Lung (tissue), 12 donors: Measurements from ENCODE around the gene MTUS2. TPM values are rescaled to one million over a fixed set of nuclear protein-coding genes. Genes with fewer than 3 reads are reported as not detected.
A peak's percentile ranks its signal among the peaks of the same experiment; 100 is the strongest.

Experiments
- ATAC-seq: fragments of 200-7000 bp; cut with Tn5 transposase; one replicate; pipeline ENCODE4 v1.9.1; 2020; ENCODE audit warnings: moderate number of reproducible peaks; ENCODE audit not compliant: insufficient read depth, low FRiP score
- DNase-seq, 3 donors: peaks; one replicate each; pipeline ENCODE4 v3.0.0-alpha.2; 2013 to 2017
- H3K27ac ChIP-seq, 2 donors: one replicate each; pipeline ENCODE4 v1.5.1; 2013; ENCODE audit warnings: mild to moderate bottlenecking in 2 of 2, moderate library complexity in 2 of 2, control low read depth in 1 of 2, inconsistent platforms in 1 of 2, low read depth in 1 of 2, low read length in 1 of 2
- H3K27me3 ChIP-seq, 3 donors: one replicate each; pipeline ENCODE4 v1.5.1; 2013; ENCODE audit warnings: low read length in 2 of 3; ENCODE audit not compliant: control insufficient read depth in 3 of 3, insufficient read depth in 3 of 3
- H3K36me3 ChIP-seq, 4 donors: one replicate each; pipeline ENCODE4 v1.5.1; 2013; ENCODE audit warnings: low read length in 4 of 4, mild to moderate bottlenecking in 1 of 4, moderate library complexity in 1 of 4; ENCODE audit not compliant: control insufficient read depth in 4 of 4, insufficient read depth in 4 of 4
- H3K4me1 ChIP-seq, 5 donors: one replicate each; pipeline ENCODE4 v1.5.1; 2013; ENCODE audit warnings: low read length in 5 of 5, mild to moderate bottlenecking in 2 of 5, moderate library complexity in 1 of 5; ENCODE audit not compliant: control insufficient read depth in 5 of 5, insufficient read depth in 5 of 5
- H3K4me3 ChIP-seq: one replicate; pipeline ENCODE4 v1.5.1; 2013; ENCODE audit warnings: mild to moderate bottlenecking, control low read depth, moderate library complexity
- H3K9ac ChIP-seq, 2 donors: one replicate each; pipeline ENCODE4 v1.5.1; 2013; ENCODE audit warnings: low read length in 2 of 2, control low read depth in 1 of 2; ENCODE audit not compliant: insufficient read depth in 1 of 2
- H3K9me3 ChIP-seq, 4 donors: one replicate each; pipeline ENCODE4 v1.5.1; 2013; ENCODE audit warnings: low read length in 3 of 4, mild to moderate bottlenecking in 1 of 4, moderate library complexity in 1 of 4; ENCODE audit not compliant: control insufficient read depth in 4 of 4, insufficient read depth in 3 of 4
- CTCF ChIP-seq: IDR thresholded peaks from 2 replicates; pipeline ENCODE4 v1.5.1; 2012; ENCODE audit warnings: mild to moderate bottlenecking; ENCODE audit errors: control extremely low read depth, extremely low read depth
- WGBS, 2 donors: extraction: QIAGEN DNeasy Blood & Tissue Kit; methylation state at CpG; one replicate each; pipeline ENCODE4 v1.1.7; 2013; 5-methylcytosine and 5-hydroxymethylcytosine counted together
- polyA plus RNA-seq, 2 donors: library from polyadenylated mRNA; stranded (reverse); fragments of 200-250 nt; gene quantifications; one replicate each; pipeline ENCODE4 v1.2.1, GENCODE V29; 2013
- total RNA-seq, 2 donors: library from RNA; depleted of rRNA in 1 of 2; stranded (reverse); fragments of >200 nt in 1 of 2; gene quantifications; one replicate each; pipeline ENCODE4 v1.2.1, GENCODE V29; 2014 to 2021
- donor health status: control.
- donor health status: control.
- donor health status: Bipolar disorder and iron deficiency.
- donor health status: healthy.
- donor health status: DM: yes; HTN: yes; CAD: no.

The MTUS2 gene
- total and polyA plus RNA-seq, 4 donors: 0.03 to 0.54 (median 0.08) TPM

- TF ChIP-seq CTCF: no peak
- WGBS, 2 donors: 92 to 94% methylated on average over 5 of the region's 5 CpGs
These were observed 710.8 kb downstream of the MTUS2 start for GRCh38 chr13:29530901-29531300.

GRCh38 chr13:29532116-29532515 is 712.0 kb downstream of the MTUS2 start:
- Histone ChIP-seq H3K9ac (no peak overlapping the region), H3K36me3 (peaks cover 0 to 27% (median 8%) of the 10 kb centered on the region in 4 donors), H3K9me3 (no peaks in the 10 kb centered on the region), H3K4me3 (no peak overlapping the region), H3K4me1 (peaks cover 0 to 3% (median 0%) of the 10 kb centered on the region in 5 donors), H3K27ac (no peak overlapping the region), H3K27me3 (no peaks in the 10 kb centered on the region)
- no peak for ATAC-seq
- no peak for TF ChIP-seq CTCF
- DNase-seq: peak in 1 of 3 donors; percentile 6
- 82 to 93% methylated on average over 5 of the region's 5 CpGs for WGBS, 2 donors

More at GRCh38 chr13:29530901-29531300, 710.8 kb downstream of the MTUS2 start:
- H3K27ac ChIP-seq: no peak overlapping the region
- H3K9me3 ChIP-seq: no peaks in the 10 kb centered on the region
- ATAC-seq (no peak), DNase-seq (no peak)
- H3K27me3 ChIP-seq: no peaks in the 10 kb centered on the region
- H3K36me3 ChIP-seq: peaks cover 0 to 25% (median 8%) of the 10 kb centered on the region in 4 donors
- peaks cover 0 to 3% (median 0%) of the 10 kb centered on the region in 5 donors for H3K4me1 ChIP-seq
- no peak overlapping the region for H3K9ac ChIP-seq
- H3K4me3 ChIP-seq: no peak overlapping the region

- no peak overlapping the region for H3K27ac ChIP-seq
- H3K36me3 ChIP-seq: peaks cover 0 to 27% (median 8%) of the 10 kb centered on the region in 4 donors
- peaks cover 0 to 3% (median 0%) of the 10 kb centered on the region in 5 donors for H3K4me1 ChIP-seq
- no peak overlapping the region for H3K4me3 ChIP-seq
- DNase-seq: peak in 1 of 3 donors; percentile 12
- no peaks in the 10 kb centered on the region for H3K9me3 ChIP-seq
- 87 to 89% methylated on average over 17 of the region's 17 CpGs for WGBS, 2 donors
- ATAC-seq: no peak
- H3K9ac ChIP-seq: no peak overlapping the region
- TF ChIP-seq CTCF: no peak
- H3K27me3 ChIP-seq: no peaks in the 10 kb centered on the region
These were observed 712.7 kb downstream of the MTUS2 start for GRCh38 chr13:29532821-29533220.

GRCh38 chr13:29534083-29534482 is 713.9 kb downstream of the MTUS2 start:
- TF ChIP-seq CTCF: no peak
- Histone ChIP-seq H3K27ac (no peak overlapping the region), H3K27me3 (no peaks in the 10 kb centered on the region), H3K36me3 (peaks cover 0 to 24% (median 8%) of the 10 kb centered on the region in 4 donors), H3K9me3 (no peaks in the 10 kb centered on the region), H3K9ac (no peak overlapping the region), H3K4me3 (no peak overlapping the region), H3K4me1 (peaks cover 0 to 10% (median 0%) of the 10 kb centered on the region in 5 donors)
- DNase-seq (no peak), ATAC-seq (no peak)
- 93 to 95% methylated on average over 4 of the region's 4 CpGs for WGBS, 2 donors
